Inflammatory macrophage treated with lipopolysaccharide for 1 hour (primary cell): ENCODE results near the gene CASP9.
"Not testable (repeated sequence)": the region's sequence is repeated elsewhere in the genome, so short reads cannot be mapped to it uniquely, and the experiment has no call there.

Source experiments
- DNase-seq, 2 donors: peaks; one replicate each; pipeline ENCODE4 v3.0.0-alpha.2; 2020 to 2022

Gene CASP9

GRCh38 chr1:15525050-15526020, 1.3 kb upstream of the CASP9 start:
- DNase-seq = no peak

GRCh38 chr1:15524283-15525049, 451 bp upstream of the CASP9 start:
- peak; percentile 96 to 100 for DNase-seq

- DNase-seq = peak; percentile 41 to 66
These were observed 653 bp downstream of the CASP9 start for GRCh38 chr1:15523104-15524020.

GRCh38 chr1:15522551-15522950, 1.5 kb downstream of the CASP9 start:
- DNase-seq = no peak

- DNase-seq = not testable (repeated sequence)
These were observed 2.7 kb downstream of the CASP9 start for GRCh38 chr1:15521206-15521906.

- no peak for DNase-seq
These were observed 4.4 kb downstream of the CASP9 start for GRCh38 chr1:15519625-15520024.

GRCh38 chr1:15515022-15515663, 8.9 kb downstream of the CASP9 start:
- DNase-seq = peak; percentile 42 to 45

- not testable (repeated sequence) for DNase-seq
These were observed 9.5 kb downstream of the CASP9 start for GRCh38 chr1:15514557-15514956.

- DNase-seq = no peak
These were observed 10.1 kb downstream of the CASP9 start for GRCh38 chr1:15513919-15514318.

- DNase-seq = no peak
These were observed 10.8 kb downstream of the CASP9 start for GRCh38 chr1:15513192-15513591.

GRCh38 chr1:15510611-15511405, 13.2 kb downstream of the CASP9 start:
- no peak for DNase-seq

- no peak for DNase-seq
These were observed 14.4 kb downstream of the CASP9 start for GRCh38 chr1:15509586-15509985.

GRCh38 chr1:15508700-15509487, 15.1 kb downstream of the CASP9 start:
- no peak for DNase-seq

GRCh38 chr1:15507278-15507677, 16.7 kb downstream of the CASP9 start:
- DNase-seq = no peak

GRCh38 chr1:15506831-15507230, 17.2 kb downstream of the CASP9 start:
- DNase-seq = no peak

GRCh38 chr1:15504436-15504835, 19.6 kb downstream of the CASP9 start:
- DNase-seq = no peak

GRCh38 chr1:15501208-15502032, 22.6 kb downstream of the CASP9 start:
- DNase-seq = peak; percentile 40 to 82
